Psoas muscle (tissue), 8 donors: ENCODE data around the gene FN3K. TPM values are rescaled to one million over a fixed set of nuclear protein-coding genes. Genes with fewer than 3 reads are reported as not detected.

Experiments used
- ATAC-seq, 4 donors: fragments of 200-7000 bp; cut with Tn5 transposase; one replicate each; pipeline ENCODE4 v1.9.1; 2020; ENCODE audit warnings: moderate library complexity in 3 of 4, mild to moderate bottlenecking in 2 of 4
- DNase-seq, 2 donors: peaks; one replicate each; pipeline ENCODE4 v3.0.0-alpha.2; 2020
- H3K27ac ChIP-seq: fragments of 200-600 bp; one replicate; pipeline ENCODE4 v1.8.0; 2022
- H3K27me3 ChIP-seq, 3 donors: fragments of 200-600 bp in 1 of 3; one replicate each; pipeline versions ENCODE4 v1.6.1 to v1.8.0; 2013 to 2022; ENCODE audit warnings: low read length in 2 of 3, mild to moderate bottlenecking in 2 of 3, moderate library complexity in 1 of 3; ENCODE audit not compliant: insufficient read depth in 3 of 3
- H3K36me3 ChIP-seq, 2 donors: fragments of 200-600 bp in 1 of 2; one replicate each; pipeline versions ENCODE4 v1.6.1 to v1.8.0; 2013 to 2022; ENCODE audit warnings: low read depth in 1 of 2, mild to moderate bottlenecking in 1 of 2, moderate library complexity in 1 of 2; ENCODE audit not compliant: insufficient read depth in 1 of 2
- H3K4me1 ChIP-seq: fragments of 200-600 bp; one replicate; pipeline ENCODE4 v1.8.0; 2022
- H3K4me3 ChIP-seq: fragments of 200-600 bp; one replicate; pipeline ENCODE4 v1.8.0; 2022; ENCODE audit warnings: mild to moderate bottlenecking
- H3K9me3 ChIP-seq: fragments of 200-600 bp; one replicate; pipeline ENCODE4 v1.8.0; 2022
- CTCF ChIP-seq: fragments of 200-600 bp; IDR thresholded peaks from one replicate; pipeline ENCODE4 v1.8.0; 2022; ENCODE audit warnings: antibody characterized with exemption
- WGBS, 3 donors: extraction: QIAGEN DNeasy Blood & Tissue Kit; methylation state at CpG; one replicate each; pipeline versions ENCODE4 v1.1.6 to v1.1.7; 2013; 5-methylcytosine and 5-hydroxymethylcytosine counted together
- intact Hi-C, 2 donors: fragments of 100-400 bp; cut with DNase I; formaldehyde crosslinking; loops; one replicate each; pipeline versions ENCODE4 v1.11.0 to v1.14.2; 2022
- polyA plus RNA-seq, 3 donors: library from polyadenylated mRNA; stranded (reverse); fragments of 200-250 nt; gene quantifications; one replicate each; pipeline ENCODE4 v1.2.3, GENCODE V29; 2013
- total RNA-seq, 4 donors: library from RNA; stranded (reverse); fragmentation: NEBNext Ultra II Directional in 2 of 4; extraction: Animal tissue kit (Norgen Biotek cat#: 25700) in 2 of 4; gene quantifications; one replicate each; pipeline versions ENCODE4 v1.2.1 to v1.2.4, GENCODE V29; 2021 to 2023
- donor health status: healthy with polysubstance abuse.
- donor health status: DM: no; HTN: no; CAD: no; lungs with moderate emphysema.
- donor health status: Bipolar disorder and iron deficiency.
- donor health status: healthy.
- donor health status: DM: yes; HTN: yes; CAD: no.
- donor health status: DM: no; HTN: no; CAD: no.
- donor health status: DM: no; HTN: no; CAD: no.
- donor health status: DM: yes; HTN: yes; CAD: no.

The FN3K gene
- total and polyA plus RNA-seq, 7 donors = 5.9 to 22.3 (median 10.1) TPM

- H3K27ac ChIP-seq = no peak overlapping the region
- H3K9me3 ChIP-seq = peaks cover under 1% of the 10 kb centered on the region
- 75 to 82% (median 82%) methylated on average over 8 of the region's 8 CpGs for WGBS, 3 donors
- peaks cover 22% of the 10 kb centered on the region for H3K4me1 ChIP-seq
- DNase-seq (peak; percentile 7 to 39), ATAC-seq (no peak)
- intact Hi-C loops = no loop called here
- TF ChIP-seq CTCF = no peak
- no peak overlapping the region for H3K4me3 ChIP-seq
- H3K27me3 ChIP-seq = no peaks in the 10 kb centered on the region
- H3K36me3 ChIP-seq = no peaks in the 10 kb centered on the region
Observed at GRCh38 chr17:82689077-82689476, 46.3 kb upstream of the FN3K start.

DNA sequence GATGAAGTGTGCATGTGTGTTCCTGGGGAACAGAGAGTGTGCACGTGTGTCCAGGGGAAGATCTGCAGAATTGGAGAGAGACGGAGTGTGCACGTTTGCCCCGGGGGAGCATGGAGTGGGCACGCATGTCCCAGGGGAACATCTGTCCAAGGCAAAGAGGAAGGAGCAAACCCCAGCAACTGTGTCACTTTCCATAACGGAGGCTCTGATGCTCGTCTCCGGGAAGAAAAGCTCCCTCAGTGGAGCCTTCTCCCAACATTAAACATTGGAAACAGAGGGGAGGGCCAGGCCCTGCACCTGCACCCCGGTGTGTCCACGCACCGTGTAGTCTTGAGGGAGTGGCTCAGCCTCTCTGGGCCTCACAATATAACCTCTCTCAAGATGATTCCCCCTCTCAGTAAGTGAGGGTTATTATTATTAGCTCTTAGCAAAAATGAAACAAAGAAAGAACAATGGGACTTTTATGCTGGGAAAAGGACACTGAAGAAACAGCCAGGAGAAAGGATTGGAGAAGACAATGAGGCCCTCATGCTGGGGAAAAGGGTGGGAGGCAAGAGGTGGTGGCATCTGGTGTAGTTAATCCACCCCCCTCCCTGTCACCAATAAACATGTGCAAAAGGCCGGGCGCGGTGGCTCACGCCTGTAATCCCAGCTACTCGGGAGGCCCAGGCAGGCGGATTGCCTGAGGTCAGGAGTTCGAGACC, 44.5 kb upstream of the FN3K start:
- H3K4me3 ChIP-seq = no peak overlapping the region
- no peak for TF ChIP-seq CTCF
- peaks cover 15% of the 10 kb centered on the region for H3K4me1 ChIP-seq
- H3K36me3 ChIP-seq = no peaks in the 10 kb centered on the region
- no peaks in the 10 kb centered on the region for H3K27me3 ChIP-seq
- whole genome bisulfite sequencing, 3 donors = 67 to 79% (median 79%) methylated on average over 18 of the region's 18 CpGs
- peaks cover 12% of the 10 kb centered on the region for H3K9me3 ChIP-seq
- DNase-seq (peak; percentile 0 to 39), ATAC-seq (no peak)
- intact Hi-C loops = no loop called here
- H3K27ac ChIP-seq = no peak overlapping the region

DNA sequence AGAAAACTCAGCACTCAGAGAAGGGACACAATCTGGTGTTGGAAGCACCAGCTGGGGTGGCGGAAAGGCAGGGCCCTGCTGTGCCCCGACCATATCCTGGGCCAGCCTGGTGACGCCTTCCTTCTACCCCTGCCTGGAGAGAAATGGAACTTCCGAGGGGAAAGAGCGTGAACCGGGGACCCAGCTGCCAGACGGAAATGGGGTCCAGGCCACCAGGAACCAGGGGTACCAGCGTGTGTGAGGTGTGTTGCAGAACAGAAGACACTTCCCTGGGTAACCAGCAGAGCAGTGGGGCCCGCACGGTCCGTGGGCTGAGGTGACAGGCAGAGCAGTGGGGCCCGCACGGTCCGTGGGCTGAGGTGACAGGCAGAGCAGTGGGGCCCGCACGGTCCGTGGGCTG, 43.7 kb upstream of the FN3K start:
- H3K4me3 ChIP-seq = no peak overlapping the region
- DNase-seq = peak; percentile 2 to 30
- 90 to 96% (median 96%) methylated on average over 11 to 14 of the region's 17 CpGs for WGBS, 3 donors
- intact Hi-C loops = no loop called here
- peaks cover 12% of the 10 kb centered on the region for H3K9me3 ChIP-seq
- no peaks in the 10 kb centered on the region for H3K36me3 ChIP-seq
- no peaks in the 10 kb centered on the region for H3K27me3 ChIP-seq
- peaks cover 11% of the 10 kb centered on the region for H3K4me1 ChIP-seq
- H3K27ac ChIP-seq = no peak overlapping the region
- ATAC-seq = no peak
- no peak for TF ChIP-seq CTCF

DNA sequence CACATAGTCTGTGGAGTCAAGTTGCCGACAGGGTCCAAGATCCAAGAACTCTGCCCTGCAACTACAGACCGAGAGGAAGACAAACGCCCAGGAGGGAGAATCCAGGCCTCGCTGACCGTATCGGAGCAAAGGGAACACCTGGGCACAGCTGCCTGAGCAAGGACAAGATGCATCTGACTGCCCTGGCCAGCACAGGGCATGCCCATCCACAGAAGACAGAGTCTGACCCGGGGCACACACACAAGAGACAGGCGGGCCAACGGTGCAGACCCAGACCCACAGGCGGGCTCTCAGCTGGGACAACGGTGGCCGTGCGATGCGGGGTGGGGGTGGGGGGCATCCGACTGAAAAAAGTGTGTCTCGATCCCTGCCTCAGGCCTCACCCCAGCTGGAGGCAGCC, 43.1 kb upstream of the FN3K start:
- WGBS, 3 donors = 83 to 91% (median 90%) methylated on average over 14 to 16 of the region's 16 CpGs
- intact Hi-C loops = no loop called here
- DNase-seq (peak; percentile 0 to 31), ATAC-seq (no peak)
- peaks cover 11% of the 10 kb centered on the region for H3K4me1 ChIP-seq
- no peak overlapping the region for H3K27ac ChIP-seq
- peaks cover 12% of the 10 kb centered on the region for H3K9me3 ChIP-seq
- H3K36me3 ChIP-seq = no peaks in the 10 kb centered on the region
- H3K4me3 ChIP-seq = no peak overlapping the region
- no peaks in the 10 kb centered on the region for H3K27me3 ChIP-seq
- no peak for TF ChIP-seq CTCF
